GM10266 (cell line): ENCODE results near the gene PLSCR1.

Source experiments
- DNase-seq: peaks from one replicate; pipeline ENCODE4 v3.0.0; 2012; ENCODE audit errors: extremely low spot score
- TF ChIP-seq, protein P1 (sequence below): IDR thresholded peaks from 2 replicates; pipeline ENCODE4 v1.5.1; 2012; ENCODE audit warnings: mild to moderate bottlenecking, low read depth; ENCODE audit not compliant: control insufficient read depth, insufficient read depth; ENCODE audit errors: missing control alignments

The PLSCR1 gene

GRCh38 chr3:146550743-146551510 lies 6.5 kb upstream of the PLSCR1 start:
- TF ChIP-seq, protein P1, sequence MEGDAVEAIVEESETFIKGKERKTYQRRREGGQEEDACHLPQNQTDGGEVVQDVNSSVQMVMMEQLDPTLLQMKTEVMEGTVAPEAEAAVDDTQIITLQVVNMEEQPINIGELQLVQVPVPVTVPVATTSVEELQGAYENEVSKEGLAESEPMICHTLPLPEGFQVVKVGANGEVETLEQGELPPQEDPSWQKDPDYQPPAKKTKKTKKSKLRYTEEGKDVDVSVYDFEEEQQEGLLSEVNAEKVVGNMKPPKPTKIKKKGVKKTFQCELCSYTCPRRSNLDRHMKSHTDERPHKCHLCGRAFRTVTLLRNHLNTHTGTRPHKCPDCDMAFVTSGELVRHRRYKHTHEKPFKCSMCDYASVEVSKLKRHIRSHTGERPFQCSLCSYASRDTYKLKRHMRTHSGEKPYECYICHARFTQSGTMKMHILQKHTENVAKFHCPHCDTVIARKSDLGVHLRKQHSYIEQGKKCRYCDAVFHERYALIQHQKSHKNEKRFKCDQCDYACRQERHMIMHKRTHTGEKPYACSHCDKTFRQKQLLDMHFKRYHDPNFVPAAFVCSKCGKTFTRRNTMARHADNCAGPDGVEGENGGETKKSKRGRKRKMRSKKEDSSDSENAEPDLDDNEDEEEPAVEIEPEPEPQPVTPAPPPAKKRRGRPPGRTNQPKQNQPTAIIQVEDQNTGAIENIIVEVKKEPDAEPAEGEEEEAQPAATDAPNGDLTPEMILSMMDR: no peak
- peak; percentile 37 for DNase-seq

- TF ChIP-seq, protein P1: no peak
- no peak for DNase-seq
Observed at GRCh38 chr3:146550070-146550615, 5.7 kb upstream of the PLSCR1 start.

- TF ChIP-seq, protein P1: no peak
- DNase-seq: no peak
Observed at GRCh38 chr3:146547235-146547835, 2.9 kb upstream of the PLSCR1 start.

- no peak for DNase-seq
- TF ChIP-seq, protein P1: no peak
Observed at GRCh38 chr3:146546366-146546965, 2.1 kb upstream of the PLSCR1 start.

DNA sequence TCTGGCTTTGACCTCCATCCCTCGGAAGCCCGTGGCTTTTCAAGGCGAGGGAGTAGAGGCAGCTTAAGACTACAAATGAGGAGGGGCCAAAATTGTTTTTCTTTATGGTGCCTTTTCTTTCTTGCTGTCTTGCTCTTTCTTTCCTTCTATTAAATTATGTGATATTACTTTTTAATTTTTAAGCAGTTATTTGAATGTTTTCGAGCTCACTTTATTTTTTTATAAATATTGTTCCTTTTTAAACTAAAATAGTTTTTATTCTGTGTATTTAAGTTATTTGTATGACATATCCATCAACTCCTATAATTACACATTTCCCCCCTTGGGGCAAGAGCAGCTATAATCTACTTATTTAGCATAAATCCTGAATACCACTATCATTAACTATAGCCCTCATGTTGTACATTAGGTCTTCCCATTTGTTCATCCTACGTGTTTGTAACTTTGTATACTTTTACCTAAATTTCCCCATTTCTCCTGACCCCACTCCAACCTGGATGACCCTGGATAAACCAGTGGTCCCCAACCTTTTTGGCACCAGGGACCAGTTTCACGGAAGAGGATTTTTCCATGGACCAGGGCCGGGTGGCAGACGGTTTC lies 622 bp upstream of the PLSCR1 start:
- TF ChIP-seq, protein P1: no peak
- DNase-seq: no peak

DNA sequence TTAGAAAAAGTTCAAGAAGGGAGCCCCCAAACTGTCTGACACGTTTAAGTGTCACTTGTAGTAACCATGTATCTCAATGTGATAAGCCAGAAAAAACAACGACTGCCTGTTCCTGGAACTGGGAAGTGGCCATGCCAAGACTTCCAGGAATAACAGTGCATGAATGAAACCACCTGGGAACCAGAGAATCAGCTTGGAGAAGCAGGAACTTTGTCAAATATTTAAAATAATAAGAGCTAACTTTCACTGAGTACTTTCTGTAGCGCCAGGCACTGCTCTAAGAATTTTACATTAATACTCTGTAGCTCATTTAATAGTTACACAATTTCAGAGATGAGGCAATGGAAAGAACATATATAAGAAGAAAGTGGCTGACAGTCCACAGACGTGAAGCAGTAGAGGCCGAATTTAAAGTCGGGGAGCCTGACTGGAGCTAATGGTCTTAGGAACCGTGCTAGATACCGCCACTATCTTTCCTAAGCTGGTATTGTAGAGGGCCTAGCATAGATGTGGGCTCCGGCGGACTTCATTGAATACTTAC lies 876 bp downstream of the PLSCR1 start:
- TF ChIP-seq, protein P1: no peak
- DNase-seq: no peak
